HL-60 (cell line): ENCODE measurements around the gene HPN.

Experiments
- DNase-seq, 2 experiments: peaks; one replicate each; pipeline ENCODE4 v3.0.0-alpha.2; 2010 to 2020; ENCODE audit warnings: low read depth in 1 of 2, low spot score in 1 of 2
- H3K27ac ChIP-seq: fragments of 250-450 bp; sonication (Bioruptor Pico); replicated peaks from 2 replicates; pipeline ENCODE4 v1.5.1; 2020; ENCODE audit warnings: mild to moderate bottlenecking, moderate library complexity
- H3K27me3 ChIP-seq: fragments of 250-450 bp; sonication (Bioruptor Pico); 2 replicates; pipeline ENCODE4 v1.5.1; 2021; ENCODE audit warnings: mild to moderate bottlenecking, moderate library complexity; ENCODE audit not compliant: insufficient read depth, poor library complexity, severe bottlenecking
- H3K4me3 ChIP-seq: replicated peaks from 2 replicates; pipeline ENCODE4 v1.5.1; 2011; ENCODE audit warnings: mild to moderate bottlenecking, control low read depth, low read length; ENCODE audit not compliant: insufficient read depth
- GABPA ChIP-seq: IDR thresholded peaks from 2 replicates; pipeline ENCODE4 v1.6.1; 2012; ENCODE audit warnings: low read depth
- POLR2AphosphoS5 ChIP-seq: IDR thresholded peaks from 2 replicates; pipeline ENCODE4 v1.6.1; 2012; ENCODE audit warnings: low read depth
- SPI1 ChIP-seq: IDR thresholded peaks from 2 replicates; pipeline ENCODE4 v1.6.1; 2012; ENCODE audit warnings: low read depth, mild to moderate bottlenecking, borderline replicate concordance
- TF ChIP-seq, protein P1 (sequence below): IDR thresholded peaks from one replicate; pipeline ENCODE4 v1.5.1; 2011; ENCODE audit warnings: low read length, control low read depth, inconsistent platforms; ENCODE audit not compliant: insufficient read depth
- TF ChIP-seq, protein P2 (sequence below): IDR thresholded peaks from 2 replicates; pipeline ENCODE4 v1.6.1; 2012; ENCODE audit warnings: low read depth; ENCODE audit not compliant: insufficient replicate concordance

Gene HPN

DNA sequence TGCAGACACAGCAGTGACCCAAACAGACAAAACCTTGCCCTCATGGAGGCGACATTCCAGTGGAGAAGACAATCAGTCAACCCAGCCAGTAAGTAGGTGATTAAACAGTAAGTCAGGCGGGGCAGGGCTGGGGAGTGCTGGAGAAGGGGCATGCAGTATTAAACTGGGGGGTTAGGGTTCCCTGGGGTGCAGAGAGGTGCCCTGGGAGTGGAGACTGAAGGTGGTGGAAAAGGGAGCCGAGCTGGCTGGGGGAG, 42.9 kb downstream of the HPN start:
- H3K4me3 ChIP-seq, result no peak overlapping the region

GRCh38 chr19:35085947-35086346, 44.4 kb downstream of the HPN start:
- Histone ChIP-seq H3K4me3 (no peak overlapping the region), H3K27me3 (no peaks in the 10 kb centered on the region), H3K27ac (no peak overlapping the region)
- TF ChIP-seq, protein P1, sequence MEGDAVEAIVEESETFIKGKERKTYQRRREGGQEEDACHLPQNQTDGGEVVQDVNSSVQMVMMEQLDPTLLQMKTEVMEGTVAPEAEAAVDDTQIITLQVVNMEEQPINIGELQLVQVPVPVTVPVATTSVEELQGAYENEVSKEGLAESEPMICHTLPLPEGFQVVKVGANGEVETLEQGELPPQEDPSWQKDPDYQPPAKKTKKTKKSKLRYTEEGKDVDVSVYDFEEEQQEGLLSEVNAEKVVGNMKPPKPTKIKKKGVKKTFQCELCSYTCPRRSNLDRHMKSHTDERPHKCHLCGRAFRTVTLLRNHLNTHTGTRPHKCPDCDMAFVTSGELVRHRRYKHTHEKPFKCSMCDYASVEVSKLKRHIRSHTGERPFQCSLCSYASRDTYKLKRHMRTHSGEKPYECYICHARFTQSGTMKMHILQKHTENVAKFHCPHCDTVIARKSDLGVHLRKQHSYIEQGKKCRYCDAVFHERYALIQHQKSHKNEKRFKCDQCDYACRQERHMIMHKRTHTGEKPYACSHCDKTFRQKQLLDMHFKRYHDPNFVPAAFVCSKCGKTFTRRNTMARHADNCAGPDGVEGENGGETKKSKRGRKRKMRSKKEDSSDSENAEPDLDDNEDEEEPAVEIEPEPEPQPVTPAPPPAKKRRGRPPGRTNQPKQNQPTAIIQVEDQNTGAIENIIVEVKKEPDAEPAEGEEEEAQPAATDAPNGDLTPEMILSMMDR, result no peak
- TF ChIP-seq POLR2AphosphoS5 (no peak), SPI1 (no peak), GABPA (no peak)
- TF ChIP-seq, protein P2, sequence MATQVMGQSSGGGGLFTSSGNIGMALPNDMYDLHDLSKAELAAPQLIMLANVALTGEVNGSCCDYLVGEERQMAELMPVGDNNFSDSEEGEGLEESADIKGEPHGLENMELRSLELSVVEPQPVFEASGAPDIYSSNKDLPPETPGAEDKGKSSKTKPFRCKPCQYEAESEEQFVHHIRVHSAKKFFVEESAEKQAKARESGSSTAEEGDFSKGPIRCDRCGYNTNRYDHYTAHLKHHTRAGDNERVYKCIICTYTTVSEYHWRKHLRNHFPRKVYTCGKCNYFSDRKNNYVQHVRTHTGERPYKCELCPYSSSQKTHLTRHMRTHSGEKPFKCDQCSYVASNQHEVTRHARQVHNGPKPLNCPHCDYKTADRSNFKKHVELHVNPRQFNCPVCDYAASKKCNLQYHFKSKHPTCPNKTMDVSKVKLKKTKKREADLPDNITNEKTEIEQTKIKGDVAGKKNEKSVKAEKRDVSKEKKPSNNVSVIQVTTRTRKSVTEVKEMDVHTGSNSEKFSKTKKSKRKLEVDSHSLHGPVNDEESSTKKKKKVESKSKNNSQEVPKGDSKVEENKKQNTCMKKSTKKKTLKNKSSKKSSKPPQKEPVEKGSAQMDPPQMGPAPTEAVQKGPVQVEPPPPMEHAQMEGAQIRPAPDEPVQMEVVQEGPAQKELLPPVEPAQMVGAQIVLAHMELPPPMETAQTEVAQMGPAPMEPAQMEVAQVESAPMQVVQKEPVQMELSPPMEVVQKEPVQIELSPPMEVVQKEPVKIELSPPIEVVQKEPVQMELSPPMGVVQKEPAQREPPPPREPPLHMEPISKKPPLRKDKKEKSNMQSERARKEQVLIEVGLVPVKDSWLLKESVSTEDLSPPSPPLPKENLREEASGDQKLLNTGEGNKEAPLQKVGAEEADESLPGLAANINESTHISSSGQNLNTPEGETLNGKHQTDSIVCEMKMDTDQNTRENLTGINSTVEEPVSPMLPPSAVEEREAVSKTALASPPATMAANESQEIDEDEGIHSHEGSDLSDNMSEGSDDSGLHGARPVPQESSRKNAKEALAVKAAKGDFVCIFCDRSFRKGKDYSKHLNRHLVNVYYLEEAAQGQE, result no peak
- no peak for DNase-seq

More for the DNA sequence above, 42.9 kb downstream of the HPN start:
- TF ChIP-seq SPI1 (no peak), GABPA (no peak), POLR2AphosphoS5 (no peak)
- TF ChIP-seq, protein P2, result no peak
- TF ChIP-seq, protein P1, result no peak
- no peak overlapping the region for H3K27ac ChIP-seq
- no peaks in the 10 kb centered on the region for H3K27me3 ChIP-seq
- no peak for DNase-seq

GRCh38 chr19:35086455-35086854, 44.9 kb downstream of the HPN start:
- no peak for DNase-seq
- H3K27me3 ChIP-seq, result no peaks in the 10 kb centered on the region
- no peak overlapping the region for H3K27ac ChIP-seq
- TF ChIP-seq, protein P2, result no peak
- TF ChIP-seq, protein P1, result no peak
- no peak for TF ChIP-seq POLR2AphosphoS5
- no peak overlapping the region for H3K4me3 ChIP-seq
